ENCODE measurements around the gene ZBTB25.

Gene ZBTB25

GRCh38 chr14:64475585-64476273 is 27.9 kb downstream of the ZBTB25 start:
- no peak for DNase-seq

GRCh38 chr14:64474698-64475097 is 28.9 kb downstream of the ZBTB25 start:
- no peak for DNase-seq

- DNase-seq, result no peak
These were observed 29.6 kb downstream of the ZBTB25 start for GRCh38 chr14:64474041-64474440.

GRCh38 chr14:64468451-64468850 is 35.2 kb downstream of the ZBTB25 start:
- no peak for DNase-seq

- no peak for DNase-seq
These were observed 36.1 kb downstream of the ZBTB25 start for GRCh38 chr14:64467566-64467965.

- DNase-seq, result no peak
These were observed 36.5 kb downstream of the ZBTB25 start for GRCh38 chr14:64467101-64467500.

- no peak for DNase-seq
These were observed 37.6 kb downstream of the ZBTB25 start for GRCh38 chr14:64465831-64466554.

- DNase-seq, result peak; percentile 51
These were observed 38.3 kb downstream of the ZBTB25 start, which contains the start of gene AKAP5 for GRCh38 chr14:64465191-64465822. AKAP5 (plus strand) TSS chr14:64465499; CDS start chr14:64468395, 2,896 bp downstream.

- DNase-seq, result no peak
These were observed 39.0 kb downstream of the ZBTB25 start for GRCh38 chr14:64464651-64465050.

DNA sequence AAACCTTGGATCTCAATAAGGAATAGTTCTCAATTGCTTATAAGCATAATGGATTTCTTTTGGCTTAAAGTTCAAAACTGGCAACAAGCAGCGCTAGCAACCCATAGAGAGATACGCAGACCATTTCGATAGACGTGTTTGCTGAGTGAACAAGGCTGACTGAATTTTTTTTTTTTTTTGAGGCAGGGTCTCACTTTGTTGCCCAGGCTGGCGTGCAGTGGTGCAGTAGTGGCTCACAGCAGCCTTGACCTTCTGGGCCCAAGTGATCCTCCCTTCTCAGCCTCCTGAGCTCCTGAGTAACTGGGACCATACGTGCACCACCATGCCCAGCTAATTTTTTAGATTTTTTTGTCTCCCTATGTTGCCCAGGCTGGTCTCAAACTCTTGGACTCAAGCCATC is 39.8 kb downstream of the ZBTB25 start:
- no peak for DNase-seq

GRCh38 chr14:64463195-64463594 is 40.4 kb downstream of the ZBTB25 start:
- DNase-seq, result no peak

GRCh38 chr14:64461221-64461620 is 42.4 kb downstream of the ZBTB25 start:
- DNase-seq, result no peak

- DNase-seq, result no peak
These were observed 44.1 kb downstream of the ZBTB25 start for GRCh38 chr14:64459405-64460136.

DNA sequence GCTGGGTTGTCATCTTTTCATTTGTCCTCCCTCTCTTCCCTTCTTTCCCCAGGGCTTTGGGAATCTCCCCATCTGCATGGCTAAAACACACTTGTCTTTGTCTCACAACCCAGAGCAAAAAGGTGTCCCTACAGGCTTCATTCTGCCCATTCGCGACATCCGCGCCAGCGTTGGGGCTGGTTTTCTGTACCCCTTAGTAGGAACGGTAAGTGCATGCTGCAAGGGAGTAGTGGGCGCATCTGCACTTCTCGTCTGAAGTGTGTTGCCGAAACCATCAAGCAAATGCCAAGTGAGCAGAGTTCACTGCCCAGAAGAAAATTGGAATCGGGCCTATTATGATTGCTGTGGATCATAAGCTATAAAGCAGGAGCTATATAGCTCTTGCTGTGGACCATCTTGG is 49.0 kb downstream of the ZBTB25 start:
- DNase-seq, result no peak

DNA sequence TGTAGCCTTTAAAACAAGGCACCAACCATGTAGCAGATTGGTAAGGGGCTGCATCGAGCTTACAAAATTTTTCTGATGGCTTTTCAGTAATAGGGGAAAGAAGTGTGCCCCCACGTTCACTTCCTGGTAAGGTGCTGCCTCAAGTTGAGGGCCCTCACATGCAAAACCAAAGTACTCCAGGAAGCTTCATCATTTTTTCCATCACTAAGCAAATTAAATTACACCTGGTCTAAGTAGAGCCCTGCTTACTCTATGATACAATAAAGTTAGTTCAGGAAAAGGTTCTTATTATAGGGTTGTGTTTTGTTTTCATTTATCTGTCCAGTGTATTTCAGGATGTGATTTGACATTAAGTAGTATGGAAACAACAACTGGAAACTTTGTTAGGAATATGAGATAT is 53.4 kb downstream of the ZBTB25 start:
- no peak for DNase-seq

DNA sequence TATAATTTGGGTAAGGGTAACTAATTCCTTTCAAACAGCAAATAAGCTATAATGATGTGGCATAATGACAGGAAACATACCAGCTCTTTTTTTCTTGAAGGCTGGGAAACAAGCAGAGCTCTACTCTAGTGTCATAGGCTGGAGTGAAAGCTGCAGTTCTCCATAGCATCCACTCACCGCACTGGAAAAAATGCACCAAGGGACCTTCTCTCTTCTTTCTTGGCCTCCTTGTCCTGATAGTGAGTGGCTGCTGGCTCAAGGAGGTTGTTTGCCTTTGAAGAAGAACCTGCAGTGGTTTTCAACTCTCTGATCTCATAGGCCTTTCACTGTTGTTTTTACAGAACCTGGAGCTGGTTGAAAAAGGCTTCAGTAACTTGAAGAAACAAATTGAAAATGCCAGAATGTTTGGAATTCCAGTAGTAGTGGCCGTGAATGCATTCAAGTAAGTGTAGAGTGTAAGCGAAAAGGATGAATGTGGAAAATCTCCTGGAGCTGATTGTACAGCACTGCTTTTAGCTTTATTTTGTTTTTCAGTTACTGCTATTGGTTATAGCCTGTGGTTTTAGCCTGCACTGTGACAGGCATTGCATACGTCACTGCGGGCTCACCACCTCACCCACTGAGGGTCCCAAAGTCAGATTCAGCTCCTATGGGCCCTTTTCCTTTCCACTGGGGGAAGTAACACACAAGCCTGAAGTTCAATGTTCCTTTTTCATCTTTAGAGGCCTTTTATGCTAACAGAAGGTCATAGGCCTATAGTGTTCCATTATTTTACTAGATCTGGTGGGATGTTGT is 55.6 kb downstream of the ZBTB25 start:
- DNase-seq, result no peak

DNA sequence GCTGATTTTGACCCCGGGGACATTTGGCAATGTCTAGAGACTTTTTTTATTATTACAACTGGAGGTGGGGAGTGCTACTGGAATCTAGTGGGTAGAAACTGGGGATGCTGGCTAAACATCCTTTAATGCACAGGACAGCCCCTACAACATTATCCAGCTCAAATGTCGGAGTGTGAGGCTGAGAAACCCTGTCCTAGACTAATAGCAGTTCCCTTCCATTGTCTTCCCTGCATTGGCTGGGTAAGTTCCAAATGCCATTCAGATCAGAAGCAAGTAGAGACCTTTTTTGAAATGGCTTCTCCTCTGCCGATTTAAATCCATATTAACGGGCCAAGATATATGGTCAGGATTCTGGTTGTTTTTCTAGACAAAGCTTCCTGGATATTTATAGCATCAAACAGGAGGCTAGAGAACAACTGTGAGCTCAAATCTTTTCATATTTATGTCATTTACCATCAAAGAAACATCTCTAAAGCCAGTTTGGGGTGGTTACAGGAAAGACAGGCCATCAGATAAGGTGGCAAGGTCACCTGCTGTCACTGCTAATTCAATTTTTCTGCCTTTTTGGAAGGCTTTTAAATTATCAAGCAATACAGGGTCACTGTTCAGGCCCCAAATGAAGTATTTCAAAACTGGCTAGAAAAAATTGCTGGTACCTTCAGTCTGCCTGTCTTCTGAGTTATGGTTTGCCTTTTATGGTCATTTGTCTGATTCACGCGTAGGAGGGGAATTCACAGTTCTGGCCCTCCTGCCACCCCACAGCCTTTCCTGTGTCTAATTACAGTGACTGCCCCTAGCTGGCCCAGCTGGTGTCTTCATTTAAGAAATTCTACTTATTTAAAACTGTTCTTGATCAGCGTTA is 58.4 kb downstream of the ZBTB25 start:
- DNase-seq, result peak; percentile 34

GRCh38 chr14:64444140-64444539 is 59.5 kb downstream of the ZBTB25 start:
- no peak for DNase-seq

DNA sequence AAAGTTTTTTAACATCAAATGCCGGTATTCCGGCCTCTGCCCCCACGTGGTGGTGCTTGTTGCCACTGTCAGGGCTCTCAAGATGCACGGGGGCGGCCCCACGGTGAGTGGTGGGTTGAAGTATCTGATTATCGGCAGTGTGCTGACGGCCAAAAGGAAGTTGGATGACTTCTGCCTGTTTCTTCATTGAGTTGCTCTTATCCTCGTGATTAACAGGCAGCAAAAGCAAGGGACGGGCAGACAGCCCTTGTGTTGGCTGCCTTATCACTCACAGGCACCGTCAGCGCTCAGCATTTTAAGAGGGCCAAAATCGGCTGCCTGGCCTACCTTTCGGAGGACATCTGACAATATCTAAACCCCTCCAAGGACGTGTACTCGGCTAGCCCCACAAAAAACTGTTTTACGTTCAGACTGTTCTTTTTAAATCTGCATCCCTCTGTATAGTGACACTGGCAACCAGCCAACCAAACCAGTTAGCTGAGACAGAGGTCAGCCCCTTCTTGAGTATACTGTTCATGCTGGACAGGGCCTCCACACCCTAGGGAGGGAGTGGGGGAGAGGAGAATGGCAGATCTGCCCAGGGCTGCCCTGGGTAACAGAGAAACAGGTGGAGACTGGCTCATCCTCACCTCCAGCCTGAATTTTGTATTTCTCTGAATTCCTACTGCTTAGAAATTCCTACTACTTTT is 61.2 kb downstream of the ZBTB25 start:
- DNase-seq, result no peak

GRCh38 chr14:64440494-64440893 is 63.1 kb downstream of the ZBTB25 start:
- no peak for DNase-seq

DNA sequence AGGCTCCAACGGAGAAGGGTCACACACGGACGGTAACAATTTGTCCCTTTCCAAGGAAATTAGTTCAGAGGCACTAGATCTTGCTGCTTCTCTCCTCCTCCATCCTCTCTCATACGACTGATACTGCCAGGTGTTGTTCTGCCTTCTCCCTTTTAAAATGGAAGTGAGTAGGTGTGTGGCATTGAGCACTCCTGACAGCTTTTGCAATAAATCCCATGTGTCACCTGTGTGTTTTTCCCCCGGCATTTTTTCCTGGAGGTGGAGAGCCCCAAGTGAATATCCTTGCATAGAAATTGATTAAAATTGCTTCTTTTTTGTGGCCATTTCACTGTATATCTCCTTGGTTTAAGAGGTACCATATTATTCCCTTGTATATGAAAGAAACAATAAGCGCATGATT is 64.5 kb downstream of the ZBTB25 start:
- DNase-seq, result no peak
